AG04449 (cell line): ENCODE measurements around the gene GALNT7.

Source experiments
- CTCF ChIA-PET: fragments of 350-600 bp; formaldehyde crosslinking; extraction: SDS; loops from one replicate; lab custom pipeline; 2021; ENCODE audit warnings: antibody characterized with exemption; lab: Yijun Ruan, JAX
- POLR2A ChIA-PET: fragments of 400-600, 350-600 bp; formaldehyde crosslinking; extraction: SDS; loops from one replicate; lab custom pipeline; 2020; ENCODE audit warnings: antibody characterized with exemption, inconsistent platforms; lab: Yijun Ruan, JAX
- DNase-seq: peaks from one replicate; pipeline ENCODE4 v3.0.0-alpha.2; 2010; ENCODE audit warnings: low read depth, low spot score
- H3K4me3 ChIP-seq: 2 replicates; pipeline ENCODE4 v1.5.1; 2011; ENCODE audit warnings: low read depth, mild to moderate bottlenecking, control low read depth, low read length
- TF ChIP-seq, protein P1 (sequence below): IDR thresholded peaks from one replicate; pipeline ENCODE4 v1.5.1; 2011; ENCODE audit warnings: mild to moderate bottlenecking, moderate library complexity, low read length, control low read depth, inconsistent platforms; ENCODE audit not compliant: insufficient read depth; ENCODE audit errors: missing control alignments

Gene GALNT7

DNA sequence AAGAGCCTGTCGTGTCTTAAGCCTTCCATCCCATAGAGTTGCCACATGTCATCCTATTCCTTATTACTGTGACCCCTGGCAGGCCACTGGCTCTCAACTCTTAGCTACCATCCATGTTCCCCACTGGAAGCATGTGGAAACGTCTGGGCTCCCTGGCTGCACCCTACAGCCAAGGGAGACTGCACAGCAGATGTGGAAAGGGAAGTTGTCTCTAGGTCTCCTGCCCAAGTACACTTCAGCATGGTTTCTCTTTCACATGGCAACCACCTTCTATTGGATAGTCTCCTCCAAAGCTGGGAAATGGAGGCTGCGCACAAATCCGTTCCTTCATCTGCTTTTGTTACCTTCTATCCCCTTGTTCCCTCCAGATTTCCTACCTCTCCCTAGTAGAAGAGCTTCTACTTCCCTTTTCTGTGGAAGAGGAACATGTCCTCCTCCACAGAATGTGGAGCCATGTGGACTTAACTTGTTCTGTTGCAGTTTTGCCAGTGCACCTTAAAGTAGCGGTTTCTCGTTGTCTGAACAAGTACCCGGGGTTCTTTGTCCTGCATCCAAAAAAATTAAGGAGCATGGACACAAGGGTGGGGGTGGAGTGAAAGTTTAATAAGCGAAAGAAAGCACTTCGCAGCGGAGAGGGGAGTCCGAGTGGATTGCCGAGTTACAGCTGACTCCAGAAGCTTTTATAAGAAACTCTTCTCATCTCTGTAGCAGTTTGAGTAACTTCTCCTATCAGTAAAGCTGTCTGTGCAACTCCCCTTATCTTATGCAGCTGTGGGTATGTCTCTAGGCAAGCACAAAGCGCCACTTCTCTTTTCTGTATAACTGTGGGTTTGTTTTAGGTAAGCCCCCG lies 113.0 kb downstream of the GALNT7 start:
- POLR2A ChIA-PET, result no interaction called here
- no peak overlapping the region for H3K4me3 ChIP-seq

DNA sequence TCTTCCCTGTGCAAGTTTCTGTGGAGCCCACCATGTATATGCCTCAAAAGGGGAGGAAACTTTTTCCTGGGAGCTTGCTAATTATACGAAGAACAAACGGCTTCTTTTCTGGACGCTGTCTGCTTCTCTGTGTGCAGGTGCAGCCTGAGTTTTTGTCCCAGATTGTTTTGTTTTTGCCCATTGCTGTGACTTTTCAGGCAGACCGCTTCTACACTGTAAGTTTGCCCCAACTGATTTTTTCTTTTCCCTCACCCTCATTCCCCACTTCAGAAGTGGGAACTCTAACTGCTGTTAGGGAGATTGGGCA lies 113.6 kb downstream of the GALNT7 start:
- no peak overlapping the region for H3K4me3 ChIP-seq
- POLR2A ChIA-PET, result no interaction called here

More for the DNA sequence above, 113.0 kb downstream of the GALNT7 start:
- CTCF ChIA-PET, result interaction anchor here (0.7 to 1.5 kb wide), 3 partner anchors 10 to 268 kb away, joined by 3 to 4 read pairs (median 4); no protein-coding TSS in a partner anchor
- TF ChIP-seq, protein P1, sequence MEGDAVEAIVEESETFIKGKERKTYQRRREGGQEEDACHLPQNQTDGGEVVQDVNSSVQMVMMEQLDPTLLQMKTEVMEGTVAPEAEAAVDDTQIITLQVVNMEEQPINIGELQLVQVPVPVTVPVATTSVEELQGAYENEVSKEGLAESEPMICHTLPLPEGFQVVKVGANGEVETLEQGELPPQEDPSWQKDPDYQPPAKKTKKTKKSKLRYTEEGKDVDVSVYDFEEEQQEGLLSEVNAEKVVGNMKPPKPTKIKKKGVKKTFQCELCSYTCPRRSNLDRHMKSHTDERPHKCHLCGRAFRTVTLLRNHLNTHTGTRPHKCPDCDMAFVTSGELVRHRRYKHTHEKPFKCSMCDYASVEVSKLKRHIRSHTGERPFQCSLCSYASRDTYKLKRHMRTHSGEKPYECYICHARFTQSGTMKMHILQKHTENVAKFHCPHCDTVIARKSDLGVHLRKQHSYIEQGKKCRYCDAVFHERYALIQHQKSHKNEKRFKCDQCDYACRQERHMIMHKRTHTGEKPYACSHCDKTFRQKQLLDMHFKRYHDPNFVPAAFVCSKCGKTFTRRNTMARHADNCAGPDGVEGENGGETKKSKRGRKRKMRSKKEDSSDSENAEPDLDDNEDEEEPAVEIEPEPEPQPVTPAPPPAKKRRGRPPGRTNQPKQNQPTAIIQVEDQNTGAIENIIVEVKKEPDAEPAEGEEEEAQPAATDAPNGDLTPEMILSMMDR, result no peak
- DNase-seq, result no peak

DNA sequence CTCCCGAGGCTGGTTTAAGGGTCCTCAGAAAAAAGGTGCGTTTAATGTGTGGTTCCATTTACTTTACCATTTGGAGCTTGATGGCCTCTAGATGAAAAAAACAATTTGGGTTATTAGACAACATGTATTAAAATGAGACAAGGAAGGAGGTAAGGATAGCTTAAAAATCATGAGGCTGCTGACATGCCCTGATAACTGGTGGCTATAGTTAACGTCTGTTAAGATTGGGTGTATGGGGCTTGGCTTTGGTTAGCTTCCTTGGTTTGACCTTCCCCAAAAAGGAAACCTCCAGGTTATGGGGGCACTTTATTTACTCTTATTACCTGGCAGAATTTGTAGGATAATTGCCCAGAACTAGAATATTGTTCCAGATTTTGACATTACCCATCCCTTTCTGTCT lies 114.0 kb downstream of the GALNT7 start:
- TF ChIP-seq, protein P1, result no peak
- POLR2A ChIA-PET, result no interaction called here
- DNase-seq, result no peak
- no peak overlapping the region for H3K4me3 ChIP-seq
- CTCF ChIA-PET, result interaction anchor here (0.9 to 1.5 kb wide), 3 partner anchors 9 to 270 kb away, joined by 3 to 4 read pairs (median 3); no protein-coding TSS in a partner anchor

More for the DNA sequence above, 113.6 kb downstream of the GALNT7 start:
- CTCF ChIA-PET, result interaction anchor here (0.7 to 1.5 kb wide), 3 partner anchors 9 to 269 kb away, joined by 3 to 4 read pairs (median 4); no protein-coding TSS in a partner anchor
- TF ChIP-seq, protein P1, result no peak
- DNase-seq, result no peak

DNA sequence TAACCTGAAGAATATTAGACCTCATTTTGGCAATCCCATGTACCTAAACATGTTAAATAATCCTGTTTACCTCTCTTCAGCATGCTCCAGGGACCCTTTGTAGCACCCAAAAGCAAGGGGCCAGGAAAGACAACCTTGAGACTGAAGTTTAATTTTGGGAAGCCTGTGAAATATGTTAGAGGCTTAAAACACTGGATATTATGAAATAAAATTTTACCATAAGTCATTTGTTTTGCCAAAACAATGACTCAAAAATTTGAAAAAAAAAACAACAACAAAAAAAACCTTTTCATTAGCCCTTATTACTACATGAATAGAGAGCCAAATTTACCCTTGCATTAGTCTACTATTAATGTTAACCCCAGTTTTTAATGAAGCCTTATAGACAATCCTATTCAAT lies 115.9 kb downstream of the GALNT7 start:
- no peak overlapping the region for H3K4me3 ChIP-seq
- TF ChIP-seq, protein P1, result no peak
- no peak for DNase-seq
- POLR2A ChIA-PET, result no interaction called here
- CTCF ChIA-PET, result no interaction called here

DNA sequence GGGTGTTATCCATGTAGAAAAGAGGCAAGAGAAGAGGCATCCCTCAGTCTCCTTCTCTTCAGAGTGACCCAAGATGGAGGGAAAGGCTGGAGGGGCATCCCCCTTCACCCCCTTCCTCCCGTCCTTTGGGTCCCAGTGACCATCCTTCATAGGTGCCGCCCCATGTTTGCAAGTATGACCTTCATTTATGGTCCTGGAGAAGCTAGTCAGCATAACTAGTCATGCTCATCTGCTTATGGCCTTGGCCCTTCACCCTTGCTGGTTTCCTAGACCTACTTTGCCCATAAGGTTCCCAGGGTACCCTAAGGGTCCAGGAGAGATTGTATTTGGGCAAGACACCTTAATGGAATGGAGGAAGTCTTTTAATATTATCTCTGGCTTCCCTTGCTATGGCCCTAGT lies 118.9 kb downstream of the GALNT7 start:
- no peak for DNase-seq
- no peak overlapping the region for H3K4me3 ChIP-seq
- TF ChIP-seq, protein P1, result no peak
- ChIA-PET POLR2A (no interaction called here), CTCF (interaction anchor here (0.6 to 6.1 kb wide), 14 partner anchors 9 to 274 kb away, joined by 3 to 64 read pairs (median 6); no protein-coding TSS in a partner anchor)

DNA sequence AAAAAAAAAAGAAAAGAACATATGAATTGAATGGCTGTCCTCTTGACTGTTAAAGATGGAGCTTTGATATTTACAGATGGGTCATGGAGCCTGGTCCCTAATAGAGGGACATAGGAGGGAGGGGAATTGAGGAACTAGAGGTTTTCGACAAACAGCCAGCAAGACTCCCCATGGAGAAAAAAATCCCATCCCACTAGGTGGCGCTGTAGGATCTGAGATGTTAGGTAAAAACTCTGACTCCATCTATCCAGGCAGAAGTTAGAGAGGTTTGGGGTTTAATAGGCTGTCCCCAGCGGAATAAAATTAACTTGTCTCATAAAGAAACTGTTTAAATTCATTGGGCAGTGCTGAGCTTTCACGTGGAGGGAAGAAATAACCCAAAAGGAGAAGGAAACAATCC lies 119.7 kb downstream of the GALNT7 start:
- TF ChIP-seq, protein P1, result peak; percentile 48
- ChIA-PET POLR2A (no interaction called here), CTCF (interaction anchor here (0.6 to 6.1 kb wide), 15 partner anchors 8 to 277 kb away, joined by 3 to 64 read pairs (median 5); no protein-coding TSS in a partner anchor)
- no peak overlapping the region for H3K4me3 ChIP-seq
- DNase-seq, result peak; percentile 17
